Type B pancreatic cell (in vitro differentiated cells): Measurements from ENCODE around the gene DACH2. TPM values are rescaled to one million over a fixed set of nuclear protein-coding genes. Genes with fewer than 3 reads are reported as not detected.

Source experiments
- DNase-seq: peaks from one replicate; pipeline ENCODE4 v3.0.0; 2021; ENCODE audit warnings: mixed read lengths; ENCODE audit not compliant: unreplicated experiment; ENCODE audit errors: extremely low spot score
- H3K27ac Mint-ChIP-seq: 2 replicates; pipeline ENCODE4 v1.8.0; 2021; ENCODE audit warnings: mild to moderate bottlenecking, mixed read lengths
- H3K27me3 Mint-ChIP-seq: 2 replicates; pipeline ENCODE4 v1.8.0; 2021; ENCODE audit warnings: mixed read lengths
- H3K36me3 Mint-ChIP-seq: 2 replicates; pipeline ENCODE4 v1.8.0; 2021; ENCODE audit warnings: mixed read lengths
- H3K4me1 Mint-ChIP-seq: one replicate; pipeline ENCODE4 v1.8.0; 2021; ENCODE audit warnings: mixed read lengths; ENCODE audit not compliant: unreplicated experiment
- H3K4me3 Mint-ChIP-seq: 2 replicates; pipeline ENCODE4 v1.8.0; 2021; ENCODE audit warnings: mild to moderate bottlenecking, mixed read lengths
- H3K9me3 Mint-ChIP-seq: 2 replicates; pipeline ENCODE4 v1.8.0; 2021; ENCODE audit warnings: mixed read lengths
- total RNA-seq: library from RNA; stranded (reverse); gene quantifications from 2 replicates; pipeline ENCODE4 v1.2.1, GENCODE V29; 2021; ENCODE audit warnings: low replicate concordance
- TF ChIP-seq, protein P1 (sequence below): fragments of 200-600 bp; sonication (generic); conservative IDR thresholded peaks from 2 replicates; pipeline ENCODE4 v1.5.0; 2021; ENCODE audit warnings: antibody characterized with exemption, mild to moderate bottlenecking

Gene DACH2
- total RNA-seq, 1 donor from 2014 or later, result 12.8 TPM

DNA sequence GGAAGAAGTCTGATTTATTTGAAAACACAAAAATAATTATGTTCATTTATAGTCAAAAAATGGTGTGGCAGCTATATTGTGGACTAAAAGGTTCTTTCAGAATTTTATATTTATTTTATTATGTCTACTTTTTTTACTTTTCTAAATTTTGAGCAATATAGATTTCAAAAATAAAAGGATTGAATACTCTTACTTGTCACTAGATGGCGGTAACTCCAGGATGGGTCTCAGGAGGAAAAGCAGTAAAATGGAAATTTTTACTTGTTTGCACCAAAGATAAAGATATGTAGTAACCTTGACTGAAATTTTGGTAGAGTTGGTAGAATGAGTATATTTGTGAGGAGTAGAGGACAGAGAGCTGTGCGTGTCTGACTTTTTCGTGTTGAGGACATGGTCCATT, 14.5 kb upstream of the DACH2 start:
- H3K9me3 Mint-ChIP-seq, result no peaks in the 10 kb centered on the region
- TF ChIP-seq, protein P1, sequence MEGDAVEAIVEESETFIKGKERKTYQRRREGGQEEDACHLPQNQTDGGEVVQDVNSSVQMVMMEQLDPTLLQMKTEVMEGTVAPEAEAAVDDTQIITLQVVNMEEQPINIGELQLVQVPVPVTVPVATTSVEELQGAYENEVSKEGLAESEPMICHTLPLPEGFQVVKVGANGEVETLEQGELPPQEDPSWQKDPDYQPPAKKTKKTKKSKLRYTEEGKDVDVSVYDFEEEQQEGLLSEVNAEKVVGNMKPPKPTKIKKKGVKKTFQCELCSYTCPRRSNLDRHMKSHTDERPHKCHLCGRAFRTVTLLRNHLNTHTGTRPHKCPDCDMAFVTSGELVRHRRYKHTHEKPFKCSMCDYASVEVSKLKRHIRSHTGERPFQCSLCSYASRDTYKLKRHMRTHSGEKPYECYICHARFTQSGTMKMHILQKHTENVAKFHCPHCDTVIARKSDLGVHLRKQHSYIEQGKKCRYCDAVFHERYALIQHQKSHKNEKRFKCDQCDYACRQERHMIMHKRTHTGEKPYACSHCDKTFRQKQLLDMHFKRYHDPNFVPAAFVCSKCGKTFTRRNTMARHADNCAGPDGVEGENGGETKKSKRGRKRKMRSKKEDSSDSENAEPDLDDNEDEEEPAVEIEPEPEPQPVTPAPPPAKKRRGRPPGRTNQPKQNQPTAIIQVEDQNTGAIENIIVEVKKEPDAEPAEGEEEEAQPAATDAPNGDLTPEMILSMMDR, result peak; percentile 85
- H3K36me3 Mint-ChIP-seq, result no peaks in the 10 kb centered on the region
- no peak for DNase-seq
- H3K4me1 Mint-ChIP-seq, result no peaks in the 10 kb centered on the region
- H3K4me3 Mint-ChIP-seq, result no peak overlapping the region
- no peaks in the 10 kb centered on the region for H3K27me3 Mint-ChIP-seq
- no peak overlapping the region for H3K27ac Mint-ChIP-seq

DNA sequence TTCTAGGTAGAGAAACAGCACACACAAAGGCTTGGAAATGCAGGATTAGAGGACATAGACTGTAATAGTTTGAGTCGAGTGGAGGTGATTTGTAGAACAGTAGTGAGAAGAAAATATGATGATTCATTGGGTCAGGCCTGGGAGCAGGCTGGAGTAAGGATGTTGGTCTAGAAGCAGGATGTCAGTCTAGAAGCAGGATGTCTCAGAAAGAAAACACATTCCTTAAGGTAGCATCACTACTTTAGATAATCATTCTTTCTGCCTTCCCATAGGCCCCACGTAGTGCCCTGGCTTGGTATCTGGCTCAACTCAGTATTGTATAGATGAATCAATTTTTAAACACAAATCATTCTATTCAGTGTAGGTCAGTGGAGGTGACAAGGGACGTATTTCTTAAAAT, 11.2 kb upstream of the DACH2 start:
- H3K27me3 Mint-ChIP-seq, result peaks cover 3% of the 10 kb centered on the region
- DNase-seq, result no peak
- no peaks in the 10 kb centered on the region for H3K36me3 Mint-ChIP-seq
- no peak overlapping the region for H3K27ac Mint-ChIP-seq
- no peak overlapping the region for H3K4me3 Mint-ChIP-seq
- no peaks in the 10 kb centered on the region for H3K4me1 Mint-ChIP-seq
- TF ChIP-seq, protein P1, result no peak
- H3K9me3 Mint-ChIP-seq, result no peaks in the 10 kb centered on the region

DNA sequence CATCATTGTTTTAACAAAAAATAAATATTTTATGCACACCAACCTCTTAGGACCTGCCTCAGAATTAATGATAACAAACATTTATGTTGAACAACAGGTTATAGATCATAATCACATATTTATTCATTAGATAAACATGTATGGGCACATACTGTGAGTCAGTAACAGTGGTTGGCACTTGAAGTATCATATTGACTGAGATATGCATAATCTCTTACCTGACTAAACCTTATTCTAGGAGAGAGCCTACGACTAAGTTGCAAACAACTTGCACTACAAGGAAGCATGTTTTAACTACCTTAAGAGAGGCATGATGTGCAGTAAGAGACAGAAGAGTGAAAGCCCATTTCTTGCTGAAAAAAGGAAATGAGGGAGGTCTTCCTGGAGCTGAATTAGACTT, 6.5 kb upstream of the DACH2 start:
- Mint-ChIP-seq H3K4me3 (no peak overlapping the region), H3K4me1 (no peaks in the 10 kb centered on the region), H3K27me3 (peaks cover 26% of the 10 kb centered on the region)

DNA sequence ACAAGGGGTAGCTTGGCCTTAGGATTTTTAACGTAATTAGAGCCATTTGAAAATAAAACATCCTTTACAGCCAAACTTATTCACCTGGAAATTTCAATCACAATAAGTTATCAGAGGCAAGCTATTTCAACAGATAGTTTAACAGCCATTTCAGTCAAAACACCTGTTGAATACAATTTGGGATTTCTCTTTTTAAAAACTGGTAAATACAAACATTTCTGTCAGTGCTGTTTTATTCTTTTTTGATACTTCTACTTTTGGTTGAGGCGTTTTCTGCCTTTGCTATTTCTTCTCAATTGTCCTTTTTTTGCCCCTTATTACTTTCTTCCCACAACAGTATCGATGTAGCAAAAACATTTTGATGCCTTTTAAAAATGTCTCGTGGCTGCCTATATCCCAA, 2.1 kb upstream of the DACH2 start:
- Mint-ChIP-seq H3K4me3 (peak overlapping the region; percentile 24), H3K9me3 (no peaks in the 10 kb centered on the region), H3K4me1 (peaks cover 5% of the 10 kb centered on the region), H3K36me3 (no peaks in the 10 kb centered on the region), H3K27ac (no peak overlapping the region), H3K27me3 (peaks cover 63% of the 10 kb centered on the region)
- no peak for DNase-seq
- TF ChIP-seq, protein P1, result no peak

More for the DNA sequence above, 6.5 kb upstream of the DACH2 start:
- no peak for DNase-seq
- H3K9me3 Mint-ChIP-seq, result no peaks in the 10 kb centered on the region
- TF ChIP-seq, protein P1, result no peak
- H3K27ac Mint-ChIP-seq, result no peak overlapping the region
- no peaks in the 10 kb centered on the region for H3K36me3 Mint-ChIP-seq

DNA sequence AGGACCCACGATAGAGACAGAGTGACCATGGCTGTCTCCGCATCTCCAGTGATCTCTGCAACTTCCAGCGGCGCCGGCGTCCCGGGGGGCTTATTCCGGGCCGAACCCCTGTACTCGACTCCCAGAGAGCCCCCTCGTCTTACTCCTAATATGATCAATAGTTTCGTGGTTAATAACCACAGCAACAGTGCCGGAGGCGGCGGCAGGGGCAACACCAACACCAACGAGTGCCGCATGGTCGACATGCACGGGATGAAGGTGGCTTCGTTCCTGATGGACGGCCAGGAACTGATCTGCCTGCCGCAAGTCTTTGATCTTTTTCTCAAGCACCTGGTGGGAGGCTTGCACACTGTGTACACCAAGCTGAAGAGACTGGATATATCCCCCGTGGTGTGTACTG, 343 bp downstream of the DACH2 start:
- H3K27ac Mint-ChIP-seq, result peak overlapping the region; percentile 62
- peaks cover 9% of the 10 kb centered on the region for H3K4me1 Mint-ChIP-seq
- H3K4me3 Mint-ChIP-seq, result peak overlapping the region; percentile 94
- H3K9me3 Mint-ChIP-seq, result no peaks in the 10 kb centered on the region
- peaks cover 53% of the 10 kb centered on the region for H3K27me3 Mint-ChIP-seq
- no peaks in the 10 kb centered on the region for H3K36me3 Mint-ChIP-seq
- TF ChIP-seq, protein P1, result no peak
- DNase-seq, result peak; percentile 65

DNA sequence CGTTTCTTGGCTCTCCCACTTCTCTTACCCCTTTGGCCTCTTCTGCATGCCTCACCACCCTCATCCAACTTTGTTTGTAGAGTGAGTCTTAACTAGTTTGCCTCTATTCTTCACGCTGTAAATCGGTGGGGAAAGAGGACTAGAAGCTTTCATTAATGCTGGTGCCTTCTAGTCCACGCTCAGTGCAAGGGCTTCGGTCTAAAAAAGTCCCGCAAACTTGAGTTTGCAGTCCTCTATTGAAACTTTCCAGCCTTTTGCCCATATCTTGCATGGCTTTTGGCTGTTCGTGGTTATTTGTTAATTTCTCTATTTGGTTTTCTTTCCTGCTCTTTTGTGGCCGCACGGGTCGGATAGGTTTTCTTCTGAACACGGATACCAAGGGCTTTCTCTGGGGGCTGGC, 868 bp downstream of the DACH2 start:
- peak overlapping the region; percentile 94 for H3K4me3 Mint-ChIP-seq

More for the DNA sequence above, 868 bp downstream of the DACH2 start:
- TF ChIP-seq, protein P1, result no peak
- DNase-seq, result no peak
- H3K36me3 Mint-ChIP-seq, result no peaks in the 10 kb centered on the region
- H3K9me3 Mint-ChIP-seq, result no peaks in the 10 kb centered on the region
- peaks cover 9% of the 10 kb centered on the region for H3K4me1 Mint-ChIP-seq
- peaks cover 47% of the 10 kb centered on the region for H3K27me3 Mint-ChIP-seq
- H3K27ac Mint-ChIP-seq, result peak overlapping the region; percentile 62
